Measurements from ENCODE around the gene MVB12B.

MVB12B gene

GRCh38 chr9:126417043-126417442 is 90.4 kb downstream of the MVB12B start:
- Histone ChIP-seq H3K36me3 (replicated peaks) (no peaks in the 10 kb centered on the region), H3K27me3 (replicated peaks) (no peaks in the 10 kb centered on the region), H3K4me3 (ENCODE audit: low read depth, low read length) (no peak overlapping the region), H3K27ac (no peak overlapping the region)
- TF ChIP-seq, protein P1, sequence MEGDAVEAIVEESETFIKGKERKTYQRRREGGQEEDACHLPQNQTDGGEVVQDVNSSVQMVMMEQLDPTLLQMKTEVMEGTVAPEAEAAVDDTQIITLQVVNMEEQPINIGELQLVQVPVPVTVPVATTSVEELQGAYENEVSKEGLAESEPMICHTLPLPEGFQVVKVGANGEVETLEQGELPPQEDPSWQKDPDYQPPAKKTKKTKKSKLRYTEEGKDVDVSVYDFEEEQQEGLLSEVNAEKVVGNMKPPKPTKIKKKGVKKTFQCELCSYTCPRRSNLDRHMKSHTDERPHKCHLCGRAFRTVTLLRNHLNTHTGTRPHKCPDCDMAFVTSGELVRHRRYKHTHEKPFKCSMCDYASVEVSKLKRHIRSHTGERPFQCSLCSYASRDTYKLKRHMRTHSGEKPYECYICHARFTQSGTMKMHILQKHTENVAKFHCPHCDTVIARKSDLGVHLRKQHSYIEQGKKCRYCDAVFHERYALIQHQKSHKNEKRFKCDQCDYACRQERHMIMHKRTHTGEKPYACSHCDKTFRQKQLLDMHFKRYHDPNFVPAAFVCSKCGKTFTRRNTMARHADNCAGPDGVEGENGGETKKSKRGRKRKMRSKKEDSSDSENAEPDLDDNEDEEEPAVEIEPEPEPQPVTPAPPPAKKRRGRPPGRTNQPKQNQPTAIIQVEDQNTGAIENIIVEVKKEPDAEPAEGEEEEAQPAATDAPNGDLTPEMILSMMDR (IDR thresholded peaks at IDR 0.05; ENCODE audit: low read depth, low read length, missing control alignments), result no peak
- DNase-seq, result no peak
- in situ Hi-C loops (cut with HindIII; ENCODE audit: low pct_ligation_motif_present, low sequenced_read_pairs), result no loop called here

DNA sequence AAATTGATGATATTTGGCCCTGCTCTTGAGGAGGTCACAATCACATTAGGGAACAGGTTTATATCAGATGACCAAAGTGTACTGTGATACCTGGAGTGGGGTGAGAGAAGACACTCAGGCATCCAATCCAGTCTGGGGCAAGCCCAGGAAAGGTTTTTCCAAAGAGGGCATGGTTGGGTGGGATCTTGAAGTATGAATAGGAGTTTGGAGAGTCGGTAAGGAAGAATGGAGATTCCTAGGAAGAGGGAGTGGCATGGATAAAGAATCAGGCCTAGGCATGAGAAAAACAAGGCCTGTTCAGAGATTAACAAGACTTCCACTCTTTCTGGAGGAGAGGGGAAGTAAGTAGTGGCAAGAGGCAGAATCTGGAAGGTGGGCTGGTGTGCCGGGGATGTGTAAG is 91.1 kb downstream of the MVB12B start:
- TF ChIP-seq, protein P1 (IDR thresholded peaks at IDR 0.05; ENCODE audit: low read depth, low read length, missing control alignments), result no peak
- in situ Hi-C loops (cut with HindIII; ENCODE audit: low pct_ligation_motif_present, low sequenced_read_pairs), result no loop called here
- no peak overlapping the region for H3K4me3 ChIP-seq (ENCODE audit: low read depth, low read length)
- H3K36me3 ChIP-seq (replicated peaks), result no peaks in the 10 kb centered on the region
- no peak overlapping the region for H3K27ac ChIP-seq
- DNase-seq, result no peak
- no peaks in the 10 kb centered on the region for H3K27me3 ChIP-seq (replicated peaks)

GRCh38 chr9:126418608-126419007 is 92.0 kb downstream of the MVB12B start:
- Histone ChIP-seq H3K4me3 (ENCODE audit: low read depth, low read length) (no peak overlapping the region), H3K36me3 (replicated peaks) (no peaks in the 10 kb centered on the region), H3K27ac (no peak overlapping the region), H3K27me3 (replicated peaks) (no peaks in the 10 kb centered on the region)
- no peak for DNase-seq
- TF ChIP-seq, protein P1 (IDR thresholded peaks at IDR 0.05; ENCODE audit: low read depth, low read length, missing control alignments), result no peak
- in situ Hi-C loops (cut with HindIII; ENCODE audit: low pct_ligation_motif_present, low sequenced_read_pairs), result no loop called here

DNA sequence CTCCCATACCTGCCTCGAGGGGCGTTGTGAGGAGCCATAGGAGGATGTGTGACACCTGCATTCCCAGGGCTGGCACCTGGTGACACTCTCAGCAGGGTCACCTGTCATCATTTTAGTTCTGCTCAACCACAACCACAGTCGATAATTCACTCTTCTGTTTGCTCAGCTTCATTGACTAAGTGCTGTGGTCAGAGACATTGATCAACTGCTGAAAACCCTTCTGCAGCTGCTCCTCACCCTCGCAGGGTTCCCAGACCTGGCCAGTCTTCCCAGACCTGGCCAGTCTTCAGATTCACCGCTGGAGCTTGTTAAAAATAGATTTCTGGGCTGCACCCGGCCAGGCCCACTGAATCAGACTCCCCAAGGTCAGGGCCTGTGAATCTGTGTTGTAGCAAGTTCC is 92.8 kb downstream of the MVB12B start:
- Histone ChIP-seq H3K27me3 (replicated peaks) (no peaks in the 10 kb centered on the region), H3K27ac (no peak overlapping the region), H3K4me3 (ENCODE audit: low read depth, low read length) (no peak overlapping the region), H3K36me3 (replicated peaks) (no peaks in the 10 kb centered on the region)
- TF ChIP-seq, protein P1 (IDR thresholded peaks at IDR 0.05; ENCODE audit: low read depth, low read length, missing control alignments), result no peak
- DNase-seq, result no peak
- in situ Hi-C loops (cut with HindIII; ENCODE audit: low pct_ligation_motif_present, low sequenced_read_pairs), result no loop called here

DNA sequence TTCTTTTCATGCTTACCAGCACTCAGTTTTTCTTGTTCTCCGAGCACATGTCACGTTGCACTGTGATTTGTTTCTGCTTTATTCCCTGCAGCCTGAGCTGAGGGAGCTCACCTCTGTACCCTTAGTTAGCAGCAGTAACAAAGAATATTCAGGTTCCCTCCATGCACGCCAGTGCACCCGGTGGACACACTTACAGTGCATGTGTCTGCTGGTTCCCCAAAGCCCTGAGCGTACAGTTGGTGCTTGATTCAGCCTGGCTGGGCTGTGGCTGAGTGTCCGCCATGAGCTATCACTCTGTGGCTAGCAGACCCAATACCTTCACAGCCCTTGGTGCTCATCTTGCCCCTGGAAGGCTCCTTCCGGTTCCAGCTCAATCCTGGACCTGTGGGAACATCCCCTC is 93.5 kb downstream of the MVB12B start:
- Histone ChIP-seq H3K27ac (no peak overlapping the region), H3K36me3 (replicated peaks) (no peaks in the 10 kb centered on the region), H3K27me3 (replicated peaks) (no peaks in the 10 kb centered on the region), H3K4me3 (ENCODE audit: low read depth, low read length) (no peak overlapping the region)
- no peak for DNase-seq
- TF ChIP-seq, protein P1 (IDR thresholded peaks at IDR 0.05; ENCODE audit: low read depth, low read length, missing control alignments), result no peak
- in situ Hi-C loops (cut with HindIII; ENCODE audit: low pct_ligation_motif_present, low sequenced_read_pairs), result no loop called here
